ENCODE measurements around the gene HTR4.

- TF ChIP-seq CTCF (IDR thresholded peaks at IDR 0.05; ENCODE audit: low read depth, low read length) (no peak), EZH2phosphoT487 (IDR thresholded peaks at IDR 0.05; ENCODE audit: low read depth) (no peak)
Observed at GRCh38 chr5:148437249-148437648, 217.1 kb downstream of the HTR4 start.
